ENCODE data around the gene SMG7. TPM values are rescaled to one million over a fixed set of nuclear protein-coding genes. Genes with fewer than 3 reads are reported as not detected.

SMG7 gene
- total and polyA plus RNA-seq, 2 donors: 13.4 to 22.9 TPM

- no peaks in the 10 kb centered on the region for H3K4me1 ChIP-seq (ENCODE audit: control insufficient read depth in 2 of 2, insufficient read depth in 2 of 2, low read length in 2 of 2)
- no peaks in the 10 kb centered on the region for H3K9me3 ChIP-seq (ENCODE audit: control insufficient read depth in 2 of 2, insufficient read depth in 1 of 2, low read length in 1 of 2)
- no peak for DNase-seq (ENCODE audit: low read depth in 6 of 9, low spot score in 9 of 9)
- WGBS: 84% methylated on average over 1 of the region's 1 CpG
- no peaks in the 10 kb centered on the region for H3K36me3 ChIP-seq (ENCODE audit: control insufficient read depth in 2 of 2, insufficient read depth in 2 of 2, low read length in 1 of 2)
- no peaks in the 10 kb centered on the region for H3K27me3 ChIP-seq (ENCODE audit: control insufficient read depth in 2 of 2, insufficient read depth in 1 of 2, low read length in 1 of 2)
- H3K4me3 ChIP-seq (ENCODE audit: low read length in 2 of 2): no peak overlapping the region
- H3K27ac ChIP-seq (ENCODE audit: low read depth in 1 of 2, low read length in 1 of 2): no peak overlapping the region
Observed at GRCh38 chr1:183461350-183461749, 10.9 kb upstream of the SMG7 start.

GRCh38 chr1:183463566-183463965, 8.7 kb upstream of the SMG7 start:
- H3K4me1 ChIP-seq (ENCODE audit: control insufficient read depth in 2 of 2, insufficient read depth in 2 of 2, low read length in 2 of 2): no peaks in the 10 kb centered on the region
- no peaks in the 10 kb centered on the region for H3K36me3 ChIP-seq (ENCODE audit: control insufficient read depth in 2 of 2, insufficient read depth in 2 of 2, low read length in 1 of 2)
- no peaks in the 10 kb centered on the region for H3K9me3 ChIP-seq (ENCODE audit: control insufficient read depth in 2 of 2, insufficient read depth in 1 of 2, low read length in 1 of 2)
- WGBS: 95% methylated on average over 2 of the region's 2 CpGs
- DNase-seq (ENCODE audit: low read depth in 6 of 9, low spot score in 9 of 9): no peak
- H3K4me3 ChIP-seq (ENCODE audit: low read length in 2 of 2): no peak overlapping the region
- no peaks in the 10 kb centered on the region for H3K27me3 ChIP-seq (ENCODE audit: control insufficient read depth in 2 of 2, insufficient read depth in 1 of 2, low read length in 1 of 2)
- H3K27ac ChIP-seq (ENCODE audit: low read depth in 1 of 2, low read length in 1 of 2): no peak overlapping the region

- Histone ChIP-seq H3K9me3 (ENCODE audit: control insufficient read depth in 2 of 2, insufficient read depth in 1 of 2, low read length in 1 of 2) (peaks cover 0 to 4% of the 10 kb centered on the region in 2 donors), H3K4me1 (ENCODE audit: control insufficient read depth in 2 of 2, insufficient read depth in 2 of 2, low read length in 2 of 2) (peaks cover 0 to 6% of the 10 kb centered on the region in 2 donors), H3K27me3 (ENCODE audit: control insufficient read depth in 2 of 2, insufficient read depth in 1 of 2, low read length in 1 of 2) (no peaks in the 10 kb centered on the region), H3K27ac (ENCODE audit: low read depth in 1 of 2, low read length in 1 of 2) (no peak overlapping the region), H3K36me3 (ENCODE audit: control insufficient read depth in 2 of 2, insufficient read depth in 2 of 2, low read length in 1 of 2) (no peaks in the 10 kb centered on the region), H3K4me3 (ENCODE audit: low read length in 2 of 2) (no peak overlapping the region)
- WGBS: 68% methylated on average over 2 of the region's 2 CpGs
- DNase-seq (ENCODE audit: low read depth in 6 of 9, low spot score in 9 of 9): no peak
Observed at GRCh38 chr1:183466781-183467180, 5.5 kb upstream of the SMG7 start.

- H3K4me3 ChIP-seq (ENCODE audit: low read length in 2 of 2): no peak overlapping the region
- no peaks in the 10 kb centered on the region for H3K27me3 ChIP-seq (ENCODE audit: control insufficient read depth in 2 of 2, insufficient read depth in 1 of 2, low read length in 1 of 2)
- peaks cover 0 to 6% of the 10 kb centered on the region in 2 donors for H3K4me1 ChIP-seq (ENCODE audit: control insufficient read depth in 2 of 2, insufficient read depth in 2 of 2, low read length in 2 of 2)
- 99% methylated on average over 1 of the region's 1 CpG for WGBS
- no peak for DNase-seq (ENCODE audit: low read depth in 6 of 9, low spot score in 9 of 9)
- H3K27ac ChIP-seq (ENCODE audit: low read depth in 1 of 2, low read length in 1 of 2): no peak overlapping the region
- H3K36me3 ChIP-seq (ENCODE audit: control insufficient read depth in 2 of 2, insufficient read depth in 2 of 2, low read length in 1 of 2): no peaks in the 10 kb centered on the region
- H3K9me3 ChIP-seq (ENCODE audit: control insufficient read depth in 2 of 2, insufficient read depth in 1 of 2, low read length in 1 of 2): peaks cover 0 to 4% of the 10 kb centered on the region in 2 donors
Observed at GRCh38 chr1:183467687-183468086, 4.6 kb upstream of the SMG7 start.

- under 1% methylated on average over 26 of the region's 26 CpGs for WGBS
- H3K9me3 ChIP-seq (ENCODE audit: control insufficient read depth in 2 of 2, insufficient read depth in 1 of 2, low read length in 1 of 2): peaks cover 2 to 4% of the 10 kb centered on the region in 2 donors
- DNase-seq (ENCODE audit: low read depth in 6 of 9, low spot score in 9 of 9): peak; percentile 55 to 89 (median 70)
- H3K27me3 ChIP-seq (ENCODE audit: control insufficient read depth in 2 of 2, insufficient read depth in 1 of 2, low read length in 1 of 2): no peaks in the 10 kb centered on the region
- H3K4me1 ChIP-seq (ENCODE audit: control insufficient read depth in 2 of 2, insufficient read depth in 2 of 2, low read length in 2 of 2): peaks cover 8 to 14% of the 10 kb centered on the region in 2 donors
- peak overlapping the region; percentile 66 to 97 for H3K27ac ChIP-seq (ENCODE audit: low read depth in 1 of 2, low read length in 1 of 2)
- peak overlapping the region; percentile 90 to 92 for H3K4me3 ChIP-seq (ENCODE audit: low read length in 2 of 2)
- no peaks in the 10 kb centered on the region for H3K36me3 ChIP-seq (ENCODE audit: control insufficient read depth in 2 of 2, insufficient read depth in 2 of 2, low read length in 1 of 2)
Observed at GRCh38 chr1:183470147-183470960, 1.9 kb upstream of the SMG7 start.

- peaks cover 2 to 4% of the 10 kb centered on the region in 2 donors for H3K9me3 ChIP-seq (ENCODE audit: control insufficient read depth in 2 of 2, insufficient read depth in 1 of 2, low read length in 1 of 2)
- H3K27me3 ChIP-seq (ENCODE audit: control insufficient read depth in 2 of 2, insufficient read depth in 1 of 2, low read length in 1 of 2): no peaks in the 10 kb centered on the region
- H3K4me3 ChIP-seq (ENCODE audit: low read length in 2 of 2): peak overlapping the region; percentile 90 to 92
- peaks cover 14 to 19% of the 10 kb centered on the region in 2 donors for H3K4me1 ChIP-seq (ENCODE audit: control insufficient read depth in 2 of 2, insufficient read depth in 2 of 2, low read length in 2 of 2)
- WGBS: under 1% methylated on average over 47 of the region's 47 CpGs
- H3K36me3 ChIP-seq (ENCODE audit: control insufficient read depth in 2 of 2, insufficient read depth in 2 of 2, low read length in 1 of 2): no peaks in the 10 kb centered on the region
- peak; percentile 30 to 73 (median 47) for DNase-seq (ENCODE audit: low read depth in 6 of 9, low spot score in 9 of 9)
- peak overlapping the region; percentile 93 to 97 for H3K27ac ChIP-seq (ENCODE audit: low read depth in 1 of 2, low read length in 1 of 2)
Observed at GRCh38 chr1:183470961-183471742, 1.1 kb upstream of the SMG7 start.

GRCh38 chr1:183471743-183472487, 384 bp upstream of the SMG7 start:
- peaks cover 15 to 22% of the 10 kb centered on the region in 2 donors for H3K4me1 ChIP-seq (ENCODE audit: control insufficient read depth in 2 of 2, insufficient read depth in 2 of 2, low read length in 2 of 2)
- H3K36me3 ChIP-seq (ENCODE audit: control insufficient read depth in 2 of 2, insufficient read depth in 2 of 2, low read length in 1 of 2): no peaks in the 10 kb centered on the region
- WGBS: under 1% methylated on average over 42 of the region's 42 CpGs
- peak overlapping the region; percentile 93 to 97 for H3K27ac ChIP-seq (ENCODE audit: low read depth in 1 of 2, low read length in 1 of 2)
- DNase-seq (ENCODE audit: low read depth in 6 of 9, low spot score in 9 of 9): peak; percentile 88 to 98 (median 95)
- peaks cover 2 to 4% of the 10 kb centered on the region in 2 donors for H3K9me3 ChIP-seq (ENCODE audit: control insufficient read depth in 2 of 2, insufficient read depth in 1 of 2, low read length in 1 of 2)
- peak overlapping the region; percentile 90 to 92 for H3K4me3 ChIP-seq (ENCODE audit: low read length in 2 of 2)
- H3K27me3 ChIP-seq (ENCODE audit: control insufficient read depth in 2 of 2, insufficient read depth in 1 of 2, low read length in 1 of 2): no peaks in the 10 kb centered on the region

GRCh38 chr1:183473217-183473536, 878 bp downstream of the SMG7 start:
- peak in 2 of 9 donors; percentile 18 to 31 for DNase-seq (ENCODE audit: low read depth in 6 of 9, low spot score in 9 of 9)
- Histone ChIP-seq H3K4me3 (ENCODE audit: low read length in 2 of 2) (peak overlapping the region; percentile 90 to 92), H3K9me3 (ENCODE audit: control insufficient read depth in 2 of 2, insufficient read depth in 1 of 2, low read length in 1 of 2) (peaks cover 2 to 4% of the 10 kb centered on the region in 2 donors), H3K36me3 (ENCODE audit: control insufficient read depth in 2 of 2, insufficient read depth in 2 of 2, low read length in 1 of 2) (no peaks in the 10 kb centered on the region), H3K27me3 (ENCODE audit: control insufficient read depth in 2 of 2, insufficient read depth in 1 of 2, low read length in 1 of 2) (no peaks in the 10 kb centered on the region), H3K4me1 (ENCODE audit: control insufficient read depth in 2 of 2, insufficient read depth in 2 of 2, low read length in 2 of 2) (peaks cover 19 to 28% of the 10 kb centered on the region in 2 donors), H3K27ac (ENCODE audit: low read depth in 1 of 2, low read length in 1 of 2) (peak overlapping the region; percentile 36 to 97)
- WGBS: 18% methylated on average over 9 of the region's 9 CpGs

All from thymus (tissue), 11 donors.